Breast epithelium (tissue), 3 donors: Measurements from ENCODE around the gene MLYCD.

ENCODE experiments used
- CTCF ChIP-seq, 3 donors: fragments of 450-650 bp; IDR thresholded peaks; one replicate each; pipeline ENCODE4 v1.5.1; 2016 to 2017; ENCODE audit warnings: antibody characterized with exemption in 3 of 3, mild to moderate bottlenecking in 3 of 3, moderate library complexity in 3 of 3
- POLR2A ChIP-seq: fragments of 450-650 bp; IDR thresholded peaks from one replicate; pipeline ENCODE4 v1.6.1; 2016; ENCODE audit warnings: antibody characterized with exemption, mild to moderate bottlenecking, moderate library complexity
- POLR2AphosphoS5 ChIP-seq, 3 donors: sonication (generic); formaldehyde crosslinking; IDR thresholded peaks; one replicate each; pipeline ENCODE4 v1.6.1; 2017; ENCODE audit warnings: antibody characterized with exemption in 3 of 3

GRCh38 chr16:83960521-83961249 is 61.8 kb downstream of the MLYCD start:
- TF ChIP-seq CTCF (IDR thresholded peaks at IDR 0.05) = no peak
- no peak for TF ChIP-seq POLR2A
- no peak for TF ChIP-seq POLR2AphosphoS5 (IDR thresholded peaks at IDR 0.05)
